ENCODE data around the gene MIOX.

The MIOX gene

DNA sequence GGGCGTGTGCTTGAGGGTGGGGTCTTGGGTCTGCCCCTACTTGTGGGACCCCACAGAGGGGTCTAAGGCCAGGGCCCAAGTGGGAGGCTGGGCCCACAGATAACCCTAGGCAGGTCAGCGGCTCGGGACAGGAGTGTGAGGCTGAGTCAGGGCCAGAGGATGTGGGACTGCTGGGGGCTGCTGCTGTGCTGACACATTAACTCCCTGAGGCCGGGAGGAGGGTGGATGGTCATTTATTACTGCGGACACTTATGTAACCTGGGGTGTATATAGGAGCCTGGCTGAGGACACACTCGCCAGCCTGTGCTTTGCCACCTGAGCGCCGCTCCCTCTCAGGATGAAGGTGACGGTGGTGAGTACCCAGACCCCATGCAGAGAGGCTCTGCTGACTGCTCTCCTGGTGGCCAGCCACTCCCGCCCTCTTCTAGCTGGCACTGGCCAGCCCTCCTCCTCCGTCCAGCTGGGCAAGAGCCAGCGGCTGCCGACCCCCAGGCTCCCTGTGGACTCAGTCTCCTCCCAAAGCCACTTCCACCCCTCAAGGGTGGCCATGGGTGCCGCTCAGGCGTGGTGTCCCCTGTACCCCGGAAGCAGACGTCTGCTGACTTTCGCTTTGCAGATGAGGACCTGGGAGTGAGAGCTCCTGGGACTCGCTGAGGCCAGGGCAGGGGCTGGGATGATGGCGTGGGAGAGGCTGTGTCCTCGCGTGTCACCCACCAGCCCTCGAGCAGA lies at the start of gene MIOX:
Gene MIOX, plus strand, starts transcription at position 299 of the 729 bp plus-strand sequence. Its CDS starts 39 bp downstream, at position 338.
- DNase-seq (ENCODE audit: low spot score): no peak

DNA sequence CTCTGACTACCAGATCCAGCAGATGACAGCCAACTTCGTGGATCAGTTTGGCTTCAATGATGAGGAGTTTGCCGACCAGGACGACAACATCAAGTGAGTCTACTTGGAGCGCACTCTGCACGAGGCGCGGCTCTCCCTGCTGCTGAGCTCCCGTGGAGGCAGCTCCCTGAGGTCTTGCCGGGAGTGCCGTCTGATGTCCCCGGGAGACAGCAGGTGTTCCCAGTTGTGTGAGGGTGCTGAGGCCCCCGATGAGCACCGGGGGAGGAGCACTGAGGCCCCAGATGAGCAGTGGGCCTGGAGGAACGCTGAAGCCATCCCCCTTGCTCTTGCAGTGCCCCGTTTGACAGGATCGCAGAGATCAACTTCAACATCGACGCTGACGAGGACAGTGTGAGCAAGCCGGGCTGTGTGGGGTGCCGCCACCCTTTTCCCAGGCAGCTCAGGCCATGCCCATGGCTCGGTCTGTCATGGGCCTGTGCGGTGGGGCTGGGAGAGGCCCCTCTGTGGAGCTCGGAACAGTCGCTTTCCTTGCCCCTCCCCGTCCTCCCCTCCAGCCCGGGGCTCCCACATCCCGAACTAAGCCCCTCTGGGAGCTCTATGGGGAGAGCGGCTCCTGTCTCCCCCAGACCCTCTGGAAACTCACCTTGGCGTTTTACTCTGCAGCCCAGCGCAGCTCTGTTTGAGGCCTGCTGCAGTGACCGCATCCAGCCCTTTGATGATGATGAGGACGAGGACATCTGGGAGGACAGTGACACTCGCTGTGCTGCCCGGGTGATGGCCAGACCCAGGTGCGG lies 49.0 kb upstream of the MIOX start:
- DNase-seq (ENCODE audit: low spot score): no peak

DNA sequence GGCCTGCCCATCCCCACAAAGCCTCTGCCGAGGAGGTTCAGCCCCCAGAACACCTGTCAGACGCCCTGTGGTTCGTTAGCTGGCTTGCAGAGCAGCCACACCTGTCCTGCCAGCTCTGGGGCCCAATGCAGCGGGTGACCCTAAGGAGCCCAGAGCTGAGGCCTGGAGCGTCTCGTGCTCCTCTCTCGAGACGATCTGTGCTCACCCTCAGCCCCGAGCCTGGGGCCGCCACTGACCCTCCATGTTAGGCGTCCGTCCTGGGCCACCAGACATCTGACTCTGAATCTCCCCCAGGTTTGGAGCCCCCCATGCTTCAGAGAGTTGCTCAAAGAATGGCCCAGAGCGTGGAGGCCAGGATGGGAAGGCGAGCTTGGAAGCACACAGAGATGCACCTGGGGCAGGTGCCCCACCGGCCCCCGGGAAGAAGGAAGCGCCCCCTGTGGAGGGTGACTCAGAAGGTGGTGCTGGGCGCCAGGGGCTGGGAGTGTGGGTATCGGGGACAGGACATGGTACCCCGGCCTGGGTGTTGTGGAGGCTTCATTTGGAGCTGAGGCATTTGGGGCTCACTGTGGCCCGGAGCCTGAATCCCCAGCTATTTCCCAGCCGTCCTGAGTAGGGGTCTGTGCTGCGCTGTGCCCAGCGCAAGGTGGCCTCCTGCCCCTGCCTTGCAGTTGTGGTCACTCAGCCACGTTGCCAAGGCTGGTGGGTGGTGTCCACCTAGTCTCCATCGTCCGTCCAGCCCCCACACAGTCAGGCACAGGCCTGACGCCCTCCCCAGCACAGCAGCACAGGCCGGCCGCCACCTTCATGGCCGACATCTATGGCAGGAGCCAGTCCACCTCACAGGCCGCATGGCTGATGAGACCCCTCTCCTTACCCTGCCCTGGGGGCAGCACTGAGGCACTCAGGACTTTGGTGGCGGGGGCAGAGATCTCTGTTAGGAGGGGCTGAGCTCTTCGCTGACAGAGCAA lies 48.1 kb upstream of the MIOX start:
- DNase-seq (ENCODE audit: low spot score): no peak

DNA sequence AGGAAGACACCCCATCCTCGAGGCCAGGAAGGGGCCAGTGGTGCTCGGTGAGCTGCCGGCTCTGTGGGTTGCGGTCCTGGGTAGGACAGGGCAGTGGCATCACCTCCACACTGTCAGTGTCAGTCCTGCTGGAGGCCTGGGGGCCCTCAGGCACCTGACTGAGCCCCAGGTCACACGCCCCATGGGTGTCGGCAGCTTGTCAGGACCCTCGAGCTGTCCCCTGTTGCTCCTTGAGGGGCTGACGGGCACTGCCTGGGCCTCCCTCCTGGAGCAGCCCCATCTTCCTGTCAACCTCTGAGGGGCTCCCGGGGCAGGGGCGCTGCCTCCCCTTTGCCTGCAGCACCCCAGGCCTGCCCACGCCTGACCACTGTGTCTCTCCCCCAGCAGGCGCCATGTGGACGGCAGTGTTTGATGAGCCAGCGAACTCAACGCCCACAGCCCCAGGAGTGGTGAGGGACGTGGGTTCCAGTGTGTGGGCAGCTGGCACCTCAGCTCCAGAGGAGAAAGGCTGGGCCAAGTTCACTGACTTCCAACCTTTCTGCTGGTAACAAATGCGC lies 47.3 kb upstream of the MIOX start:
- DNase-seq (ENCODE audit: low spot score): no peak

DNA sequence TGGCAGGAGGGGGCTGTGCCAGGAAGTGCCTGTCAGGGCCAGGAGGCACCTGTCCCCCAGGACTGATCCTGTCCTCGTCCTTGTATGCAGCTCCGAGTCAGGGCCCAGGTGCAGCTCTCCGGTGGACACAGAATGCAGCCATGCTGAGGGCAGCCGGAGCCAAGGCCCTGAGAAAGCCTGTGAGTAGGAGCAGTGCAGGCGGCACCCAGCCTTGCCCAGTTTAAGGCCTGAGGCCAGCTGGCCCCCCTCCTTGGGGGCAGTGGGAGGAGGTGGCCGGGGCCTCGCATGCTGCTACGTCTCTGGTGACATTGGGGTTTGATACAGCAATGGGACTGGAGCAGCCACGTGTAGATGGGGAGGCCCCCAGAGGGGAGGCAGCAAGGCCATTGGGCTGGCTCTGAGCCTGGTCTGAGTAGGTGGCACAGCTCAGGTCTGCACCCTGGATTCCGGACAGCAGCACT lies 46.8 kb upstream of the MIOX start:
- DNase-seq (ENCODE audit: low spot score): no peak

DNA sequence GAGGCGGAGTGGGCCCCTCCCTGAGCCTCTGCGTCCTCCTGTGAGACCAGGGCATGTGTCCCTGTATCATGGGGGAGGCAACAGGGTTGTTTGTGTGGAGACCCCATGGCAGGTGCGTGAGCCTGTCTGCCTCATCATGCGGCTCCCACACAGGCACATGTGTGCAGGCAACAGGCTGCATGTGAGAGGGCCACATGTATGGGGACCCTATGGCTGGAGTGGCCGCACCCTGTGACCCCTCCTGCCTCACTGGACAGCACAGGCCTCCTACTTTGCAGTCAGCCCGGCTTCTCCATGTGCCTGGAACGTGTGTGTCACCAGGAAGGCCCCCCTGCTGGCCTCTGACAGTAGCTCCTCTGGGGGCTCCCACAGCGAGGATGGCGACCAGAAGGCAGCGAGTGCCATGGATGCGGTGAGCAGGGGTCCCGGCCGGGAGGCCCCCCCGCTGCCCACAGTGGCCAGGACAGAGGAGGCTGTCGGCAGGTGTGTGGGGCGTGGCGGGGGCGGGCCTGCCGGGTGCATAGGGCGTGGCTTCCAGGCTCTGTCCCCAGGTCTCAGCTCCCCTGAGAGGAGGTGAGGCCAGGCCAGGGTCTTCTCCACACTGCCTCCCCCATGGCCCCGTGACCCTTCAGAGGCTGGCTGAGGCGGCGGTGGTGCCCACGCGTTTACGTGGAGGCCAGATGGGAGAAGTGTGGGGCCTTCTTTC lies 46.0 kb upstream of the MIOX start:
- DNase-seq (ENCODE audit: low spot score): no peak

DNA sequence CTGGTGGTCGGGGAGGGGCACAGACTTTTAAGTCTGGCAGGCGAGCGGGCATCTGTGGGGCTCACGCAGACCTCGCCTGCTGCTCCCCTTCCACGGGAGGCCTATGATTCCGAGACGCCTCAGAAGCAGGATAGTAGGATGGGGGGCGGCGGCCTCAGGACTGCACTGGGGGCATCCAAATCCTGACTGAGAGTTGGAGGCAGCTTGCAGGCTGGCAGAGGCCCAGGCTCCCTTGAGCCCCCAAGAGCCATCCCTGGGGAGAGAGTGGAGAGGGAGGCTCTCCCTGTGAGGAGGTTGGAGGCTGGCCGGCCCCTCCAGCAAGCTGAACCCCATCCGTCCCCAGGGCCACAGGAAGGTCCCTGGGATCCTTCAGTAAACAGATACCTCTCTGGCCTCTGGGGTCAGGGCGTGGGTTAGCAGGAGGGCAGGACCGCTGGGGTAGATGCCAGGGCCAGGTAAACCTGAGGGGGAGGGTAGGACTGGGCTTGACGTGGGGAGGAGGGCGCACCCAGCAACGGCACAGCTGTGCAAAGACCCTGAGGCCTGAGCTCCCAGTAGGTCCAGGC lies 45.1 kb upstream of the MIOX start:
- no peak for DNase-seq (ENCODE audit: low spot score)

DNA sequence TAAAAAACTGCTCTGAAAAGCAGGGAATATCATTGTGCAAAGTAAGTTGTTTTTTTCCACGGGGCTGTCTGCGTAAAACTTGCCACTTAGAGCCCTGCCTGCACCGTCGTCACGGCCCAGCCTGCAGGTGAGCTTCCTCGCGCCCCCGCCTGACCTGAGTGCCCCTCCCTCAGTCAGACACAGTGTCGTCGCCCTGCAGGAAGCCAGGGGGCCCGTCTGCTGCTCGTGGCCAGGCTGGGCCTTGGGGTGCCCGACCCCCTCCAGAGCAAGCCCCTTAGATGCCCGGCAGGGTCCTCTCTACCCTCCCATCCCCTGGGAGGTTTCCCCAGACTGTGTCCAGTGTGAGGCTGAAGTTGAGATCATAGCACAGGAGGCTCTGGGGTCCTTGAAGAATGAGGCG lies 43.5 kb upstream of the MIOX start:
- no peak for DNase-seq (ENCODE audit: low spot score)

DNA sequence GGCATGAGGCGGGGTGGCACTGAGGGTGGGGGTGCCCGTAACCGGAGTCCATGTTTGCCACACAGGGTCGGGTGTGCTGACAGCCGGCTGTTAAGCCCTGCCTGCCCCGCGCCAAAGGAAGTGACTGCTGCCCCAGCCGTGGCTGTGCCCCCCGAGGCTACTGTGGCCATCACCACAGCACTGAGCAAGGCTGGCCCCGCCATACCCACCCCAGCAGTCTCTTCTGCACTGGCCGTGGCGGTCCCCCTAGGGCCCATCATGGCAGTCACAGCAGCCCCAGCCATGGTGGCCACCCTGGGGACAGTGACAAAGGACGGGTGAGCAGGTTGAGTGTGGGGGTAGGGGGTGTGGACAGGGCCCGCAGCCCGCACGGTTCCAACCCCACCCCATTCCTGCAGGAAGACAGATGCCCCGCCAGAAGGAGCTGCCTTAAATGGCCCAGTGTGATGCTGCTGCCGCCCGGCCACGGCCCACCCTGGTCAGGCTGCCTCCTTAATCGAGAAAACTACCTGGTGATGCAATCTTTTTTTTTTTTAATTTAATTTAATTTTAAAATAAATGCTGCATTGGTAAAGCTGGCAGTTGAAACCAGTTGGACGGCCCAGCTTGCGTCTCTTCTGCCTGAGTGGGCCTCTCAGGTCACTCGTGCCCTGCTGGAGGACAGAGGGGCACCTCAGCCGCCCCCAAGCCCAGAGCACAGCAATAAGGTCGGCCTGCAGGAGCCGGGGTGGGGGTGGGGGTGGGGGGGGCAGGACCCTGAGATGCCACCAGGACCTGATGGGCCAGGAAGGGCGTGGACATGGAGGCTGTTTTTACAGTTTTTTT lies 42.6 kb upstream of the MIOX start:
- no peak for DNase-seq (ENCODE audit: low spot score)

DNA sequence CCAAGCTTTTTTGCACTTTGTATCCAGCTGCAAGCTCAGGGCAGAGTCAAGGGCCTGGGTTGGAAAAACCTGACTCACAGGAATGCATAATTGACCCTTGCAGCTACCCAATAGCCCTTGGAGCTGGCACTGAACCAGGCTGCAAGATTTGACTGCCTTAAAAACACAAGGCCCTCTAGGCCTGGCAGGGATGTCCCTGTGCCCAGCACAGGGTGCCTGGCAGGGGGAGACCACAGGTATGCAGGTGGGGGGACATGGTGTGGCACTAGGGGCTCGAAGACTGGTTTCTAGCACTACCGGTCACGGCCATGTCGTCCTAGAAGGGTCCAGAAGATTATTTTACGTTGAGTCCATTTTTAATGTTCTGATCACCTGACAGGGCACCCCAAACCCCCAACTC lies 42.0 kb upstream of the MIOX start:
- DNase-seq (ENCODE audit: low spot score): no peak

DNA sequence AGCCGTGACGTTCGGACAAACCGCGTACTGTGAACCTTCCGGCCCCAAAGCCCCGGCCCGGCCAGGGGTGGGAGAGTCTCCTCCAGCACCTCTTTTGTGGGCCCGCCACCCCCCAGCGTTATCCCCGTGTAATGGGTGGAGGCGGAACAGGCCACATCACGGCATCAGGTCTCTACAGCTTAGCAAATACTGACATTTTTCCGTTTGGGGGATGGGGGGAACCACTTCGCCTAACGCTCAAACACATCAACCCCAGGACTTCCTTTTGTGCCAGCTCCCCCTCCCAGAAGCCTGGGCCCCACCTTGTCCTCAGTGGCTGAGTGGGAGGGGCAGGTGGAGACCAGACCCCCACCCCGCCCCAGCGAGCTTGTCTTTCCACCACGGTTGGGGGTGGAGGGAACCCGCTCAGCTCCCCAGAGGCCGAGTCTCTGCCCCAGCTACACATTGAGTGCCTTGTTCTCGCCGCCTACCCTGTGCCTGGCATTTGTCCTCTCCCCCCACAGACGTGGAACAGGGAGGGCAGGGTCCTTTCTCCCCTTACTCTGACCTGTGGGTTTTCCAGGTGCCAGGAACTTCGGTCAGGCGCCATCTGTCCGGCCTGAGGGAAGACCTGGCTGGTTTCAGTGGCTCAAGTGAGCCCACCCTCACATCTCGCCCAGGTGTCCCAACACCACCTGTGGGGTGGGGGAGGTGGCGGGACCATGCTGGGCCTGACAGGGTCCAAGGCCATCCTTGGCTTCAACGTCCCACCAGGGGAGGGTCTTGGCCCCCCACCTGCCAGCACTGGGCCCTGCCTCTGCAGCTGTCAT lies 41.4 kb upstream of the MIOX start:
- no peak for DNase-seq (ENCODE audit: low spot score)

DNA sequence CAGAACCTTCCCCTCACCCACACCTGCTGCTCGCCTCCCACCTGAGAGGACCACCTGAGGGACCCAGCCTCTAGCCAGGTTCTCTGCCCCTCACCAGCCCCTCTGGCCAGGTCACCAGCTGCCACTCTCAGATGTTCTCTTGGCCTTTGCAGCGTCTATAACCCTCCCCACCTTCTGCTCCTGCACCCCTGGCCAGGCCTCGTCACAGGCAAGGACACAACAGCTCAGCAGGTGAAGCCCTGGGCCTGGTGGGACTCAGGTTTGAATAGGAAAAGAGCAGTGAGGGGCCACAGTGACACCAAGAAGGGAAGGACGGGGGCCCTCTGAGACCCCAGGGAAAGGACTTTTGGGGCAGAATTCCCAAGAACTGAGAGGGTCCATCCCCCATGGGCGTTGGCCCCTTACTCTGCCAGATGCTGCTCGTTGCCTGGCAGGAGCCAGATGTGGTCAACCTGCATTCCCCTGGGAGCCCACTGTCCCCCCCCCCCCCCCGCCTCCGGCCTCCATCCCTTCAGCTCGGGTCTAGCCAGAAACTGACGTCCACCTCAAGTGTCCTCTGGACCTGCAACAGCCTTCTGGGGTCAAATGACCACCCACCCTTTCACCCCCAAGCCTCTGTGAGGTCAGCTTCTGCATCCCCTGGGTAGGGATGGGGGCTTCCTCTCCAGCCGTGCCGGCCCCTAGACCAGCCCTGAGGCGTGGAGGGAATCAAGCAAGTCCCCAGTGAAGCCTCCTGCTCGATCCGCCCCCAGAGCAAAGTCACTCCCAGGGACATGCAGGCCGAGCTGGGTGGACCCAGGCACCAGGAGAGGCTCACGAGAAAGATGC lies 40.6 kb upstream of the MIOX start:
- DNase-seq (ENCODE audit: low spot score): no peak

DNA sequence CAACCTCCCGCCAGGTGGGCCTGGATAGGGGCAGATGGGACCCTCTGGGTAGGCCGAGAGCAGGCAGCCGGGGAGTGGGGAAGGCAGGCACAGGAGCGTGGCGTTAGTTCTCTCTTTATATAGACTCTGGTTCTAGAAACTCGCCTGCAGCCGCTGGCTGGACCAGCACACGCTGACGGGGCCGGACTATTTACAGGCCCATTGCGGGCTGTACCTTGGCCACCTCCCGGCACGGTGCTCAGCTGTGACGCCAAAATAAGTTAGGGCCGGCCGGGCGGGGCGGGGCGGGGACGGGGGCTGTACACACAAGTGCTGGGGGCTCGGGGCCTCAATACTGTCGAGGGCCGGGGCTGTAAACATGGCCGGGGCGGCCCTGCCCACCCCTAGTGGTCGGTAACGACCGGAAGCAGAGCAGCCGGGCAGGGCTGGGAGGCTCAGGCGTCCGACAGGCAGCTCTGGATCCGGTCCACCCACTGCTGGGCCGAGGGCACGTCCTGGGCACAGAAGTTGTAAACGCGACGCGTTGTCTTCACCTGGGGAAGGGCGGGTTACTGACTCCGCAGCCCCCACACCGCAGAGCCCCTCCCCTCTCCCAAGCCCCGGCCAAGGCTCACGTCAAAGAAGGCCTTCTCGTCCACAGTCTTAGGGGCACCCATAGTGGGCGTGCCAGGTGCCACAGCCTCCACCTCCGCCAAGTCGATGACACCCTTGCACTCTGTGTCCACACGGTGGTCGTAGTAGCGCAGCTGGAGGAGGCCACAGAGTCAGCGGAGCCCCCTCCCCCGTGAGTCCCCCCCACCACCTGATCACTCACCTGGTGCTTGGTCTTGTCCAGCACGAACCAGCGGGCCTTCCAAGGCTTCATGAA lies 39.7 kb upstream of the MIOX start:
- no peak for DNase-seq (ENCODE audit: low spot score)

DNA sequence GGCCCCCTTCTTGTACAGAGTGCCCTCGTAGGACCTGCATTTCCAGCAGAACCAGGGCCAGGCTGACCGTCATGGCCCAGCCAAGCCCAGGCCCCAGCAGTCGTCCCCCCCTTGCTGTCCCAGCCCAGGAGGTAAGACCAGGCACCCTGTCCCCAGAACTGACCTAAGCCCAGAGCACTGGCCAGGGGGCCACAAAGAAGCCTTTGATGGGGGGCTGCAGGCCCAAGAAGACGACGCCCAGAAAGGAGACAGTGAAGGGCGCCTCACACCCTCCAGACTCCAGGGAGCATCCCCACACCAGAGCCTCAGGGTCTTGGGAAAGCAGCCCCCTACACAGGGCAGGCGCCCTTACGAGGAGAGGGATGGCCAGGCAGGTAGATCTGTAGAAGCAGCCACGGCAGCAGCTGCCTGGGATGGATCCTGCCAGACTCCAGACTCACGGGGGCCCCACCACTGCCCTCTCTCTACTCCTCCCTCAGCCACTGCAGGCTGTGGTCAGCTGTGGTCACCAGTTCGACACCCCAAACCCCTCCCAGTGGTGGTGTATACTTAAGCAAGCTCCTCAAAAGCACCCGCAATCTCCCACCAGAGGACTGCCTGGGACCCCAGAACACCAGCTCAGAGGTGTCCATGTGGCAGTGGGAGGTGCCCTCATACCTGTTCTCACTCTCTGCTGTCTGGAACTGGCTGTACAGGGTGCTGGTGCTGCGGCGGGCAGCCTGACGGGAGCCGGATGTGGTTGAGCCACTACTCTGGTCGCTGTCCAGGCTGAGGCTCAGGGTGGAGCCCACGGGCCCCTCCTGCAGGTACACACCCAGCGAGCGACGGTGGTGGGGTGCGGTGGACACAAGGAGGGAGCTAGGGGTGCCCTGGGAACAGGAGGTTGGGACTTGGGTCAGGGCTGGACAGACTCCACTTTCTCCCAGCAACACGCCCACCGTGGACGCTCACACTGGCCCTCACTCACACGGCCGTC lies 38.8 kb upstream of the MIOX start:
- DNase-seq (ENCODE audit: low spot score): no peak

DNA sequence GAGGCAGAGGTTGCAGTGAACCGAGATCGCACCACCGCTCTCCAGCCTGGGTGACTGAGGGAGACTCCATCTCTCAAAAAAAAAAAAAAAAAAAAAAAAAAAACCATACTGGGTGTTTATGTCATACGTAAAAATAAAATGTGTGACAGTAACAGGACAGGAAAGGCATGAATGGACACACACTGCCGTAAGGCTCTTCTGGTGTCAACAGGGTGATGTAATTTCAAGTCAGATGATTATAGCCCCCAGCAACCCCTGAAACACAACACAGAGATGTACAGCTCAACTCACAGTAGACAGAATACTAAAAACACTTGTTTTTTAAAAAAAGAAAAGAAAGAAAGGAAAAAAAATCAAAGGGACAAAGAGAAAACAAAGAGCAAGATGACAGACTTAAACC lies 34.0 kb upstream of the MIOX start:
- DNase-seq (ENCODE audit: low spot score): no peak

DNA sequence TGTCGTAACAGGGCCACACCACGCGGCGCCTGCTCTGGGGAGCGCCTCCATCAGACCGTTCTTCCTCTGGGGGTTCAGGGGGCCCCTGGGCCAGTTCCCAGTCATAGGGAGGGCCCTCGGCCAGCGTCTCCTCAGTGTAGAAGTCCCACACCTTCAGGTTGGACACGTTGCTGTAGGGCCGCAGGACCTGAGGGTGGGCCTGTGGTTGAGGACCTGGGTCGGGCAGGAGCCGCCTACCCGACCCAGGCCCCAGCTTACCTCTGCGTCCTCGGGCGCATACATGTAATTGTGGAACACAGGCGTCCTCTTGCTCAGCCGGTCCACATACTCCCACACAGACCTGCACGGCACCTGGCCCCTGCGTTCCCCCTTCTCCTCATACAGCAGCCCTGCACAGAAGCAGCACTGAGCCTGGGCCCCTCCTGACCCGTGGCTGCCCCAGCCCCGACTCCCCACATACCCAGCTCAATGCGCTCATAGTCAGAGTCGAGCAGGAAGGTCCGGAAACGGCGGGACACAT lies 32.0 kb upstream of the MIOX start:
- no peak for DNase-seq (ENCODE audit: low spot score)
